GM12891 (cell line): Measurements from ENCODE around the gene KYAT1.

Experiments used
- POLR2A ChIP-seq: IDR thresholded peaks from 2 replicates; pipeline ENCODE4 v1.6.1; 2011; ENCODE audit warnings: low read depth, low read length, control low read depth
- POLR2AphosphoS5 ChIP-seq: IDR thresholded peaks from 2 replicates; pipeline ENCODE4 v1.6.1; 2011; ENCODE audit warnings: low read depth, low read length, control low read depth
- POU2F2 ChIP-seq: IDR thresholded peaks from 2 replicates; pipeline ENCODE4 v1.6.1; 2011; ENCODE audit warnings: low read depth, mild to moderate bottlenecking, control low read depth, low read length, moderate library complexity
- TAF1 ChIP-seq: IDR thresholded peaks from 2 replicates; pipeline ENCODE4 v1.6.1; 2011; ENCODE audit warnings: low read depth, low read length, control low read depth

DNA sequence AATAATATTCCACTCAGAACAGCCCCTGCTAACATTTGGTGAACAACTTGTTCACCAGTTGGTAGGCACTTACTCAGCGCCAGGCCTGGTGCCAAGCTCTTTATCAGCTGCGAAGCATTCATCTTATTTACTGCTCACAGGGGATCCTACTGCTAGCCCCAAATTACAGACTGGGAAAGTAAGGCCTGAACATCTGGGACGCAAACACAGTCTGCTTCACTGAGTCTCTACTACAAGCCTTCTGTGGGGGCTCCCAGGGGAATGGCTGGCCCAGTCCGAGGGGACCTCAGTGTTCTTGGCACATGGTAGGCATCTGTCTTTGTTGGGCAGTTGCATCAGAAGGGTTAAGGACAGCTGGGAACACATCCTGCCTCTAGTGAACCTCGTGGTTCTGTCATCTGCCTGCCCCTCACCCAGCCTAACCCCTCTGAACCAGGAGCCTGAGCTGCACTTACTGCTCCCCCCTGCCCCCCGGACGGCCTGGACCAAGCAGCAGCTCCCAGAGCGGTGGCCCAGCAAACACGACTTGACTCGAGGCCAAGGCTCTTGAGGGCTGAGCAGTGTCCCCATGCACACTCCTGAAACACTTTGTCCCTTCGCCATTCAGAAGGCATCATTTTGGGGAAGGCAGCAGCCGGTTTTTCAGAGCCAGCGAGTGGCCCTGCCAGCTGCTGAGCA lies 38.8 kb upstream of the KYAT1 start, which contains the start of gene PHYHD1:
- TF ChIP-seq POU2F2, result no peak
- TF ChIP-seq POLR2AphosphoS5, result no peak
- no peak for TF ChIP-seq POLR2A
- TF ChIP-seq TAF1, result no peak
